GM19240 (cell line): Measurements from ENCODE around the gene TMEM26.

Experiments used
- DNase-seq: peaks from one replicate; pipeline ENCODE4 v3.0.0; 2011; ENCODE audit warnings: low spot score; ENCODE audit not compliant: insufficient read length

Gene TMEM26

DNA sequence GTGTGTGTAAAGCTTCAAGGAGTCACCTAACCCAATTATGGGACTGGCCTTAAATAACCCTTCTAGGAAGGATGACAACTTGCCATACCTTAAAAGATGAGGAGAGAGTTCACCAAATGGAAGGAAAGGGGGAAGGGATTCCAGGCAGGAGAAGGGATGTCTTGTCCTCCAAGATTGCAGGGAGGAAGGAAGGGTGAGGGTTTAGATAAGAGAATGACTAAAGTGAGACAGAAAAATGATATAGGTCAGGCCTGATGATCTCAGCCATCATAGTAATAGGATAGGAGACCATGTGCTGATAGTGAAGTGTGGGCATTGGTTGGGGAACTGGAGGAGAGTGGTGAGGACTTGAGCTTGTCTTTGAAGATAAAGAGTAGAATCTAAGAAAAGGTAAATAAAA lies 7.7 kb upstream of the TMEM26 start:
- no peak for DNase-seq

DNA sequence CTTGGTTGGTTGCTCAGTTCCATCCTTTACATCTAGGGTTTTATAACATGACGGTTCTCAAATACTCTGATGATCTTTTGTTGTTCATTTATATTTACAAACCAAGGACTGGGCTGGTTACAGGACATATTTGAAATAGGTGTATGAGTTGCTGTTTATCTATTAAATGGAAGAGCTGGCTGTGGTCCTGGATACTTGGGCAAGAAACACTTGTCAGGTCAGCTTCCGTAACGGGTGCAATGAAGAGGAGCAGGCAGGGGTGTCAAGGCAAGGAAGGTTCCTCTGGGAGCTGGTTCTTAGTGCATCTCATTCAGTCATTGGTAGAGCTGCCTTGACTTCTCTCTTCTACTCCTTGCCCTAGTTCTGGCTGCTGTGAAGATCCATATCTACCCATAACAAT lies 4.8 kb upstream of the TMEM26 start:
- no peak for DNase-seq

DNA sequence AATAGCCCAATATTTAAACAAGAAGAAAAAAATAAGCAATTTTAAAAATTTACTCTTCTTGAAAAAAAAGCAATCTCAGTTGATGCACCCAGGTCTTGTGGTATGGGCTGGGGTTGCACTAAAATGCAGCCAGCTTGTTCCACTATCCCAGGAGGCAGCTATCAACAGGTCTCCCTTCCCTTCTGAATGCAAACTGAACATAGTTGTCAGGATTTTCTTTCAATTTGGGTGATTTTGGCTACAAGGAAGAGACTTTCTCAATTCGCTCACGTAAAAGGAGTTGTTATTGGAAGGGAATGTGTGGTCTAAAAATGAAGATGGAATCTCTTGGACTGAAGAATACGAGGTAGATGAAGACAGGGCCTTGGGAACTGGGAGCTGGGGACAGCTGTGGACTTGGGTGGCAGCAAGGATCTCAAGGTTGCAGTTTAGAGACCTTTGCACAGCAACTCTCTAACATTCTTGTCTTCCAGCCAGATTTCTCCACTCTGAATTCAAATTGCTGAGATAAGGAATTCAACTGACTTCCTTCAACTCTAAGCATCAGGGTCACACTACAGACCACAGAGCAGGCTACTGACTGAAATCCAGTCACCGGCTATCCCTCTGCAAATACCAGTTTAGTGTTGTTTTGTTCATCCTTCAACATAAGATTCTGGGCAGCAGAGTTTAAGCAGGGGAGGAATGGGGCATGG lies 3.1 kb upstream of the TMEM26 start:
- DNase-seq, result no peak

DNA sequence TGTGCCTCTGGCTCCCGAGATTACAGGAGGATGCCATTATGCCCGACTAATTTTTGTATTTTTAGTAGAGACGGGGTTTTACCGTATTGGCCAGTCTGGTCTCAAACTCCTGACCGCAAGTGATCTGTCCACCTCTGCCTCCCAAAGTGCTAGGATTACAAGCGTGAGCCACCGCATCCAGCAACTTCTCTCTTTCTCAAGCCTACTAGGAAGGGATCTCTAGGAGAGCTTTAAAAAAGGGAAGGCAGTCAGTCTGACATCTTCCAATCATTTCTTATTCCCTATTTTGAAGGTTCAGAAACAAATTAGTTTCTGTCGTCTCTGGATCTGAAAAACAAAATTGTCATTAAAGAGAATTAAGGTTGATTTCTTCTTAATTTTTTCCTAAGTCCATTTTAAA lies 2.5 kb upstream of the TMEM26 start:
- DNase-seq, result no peak

DNA sequence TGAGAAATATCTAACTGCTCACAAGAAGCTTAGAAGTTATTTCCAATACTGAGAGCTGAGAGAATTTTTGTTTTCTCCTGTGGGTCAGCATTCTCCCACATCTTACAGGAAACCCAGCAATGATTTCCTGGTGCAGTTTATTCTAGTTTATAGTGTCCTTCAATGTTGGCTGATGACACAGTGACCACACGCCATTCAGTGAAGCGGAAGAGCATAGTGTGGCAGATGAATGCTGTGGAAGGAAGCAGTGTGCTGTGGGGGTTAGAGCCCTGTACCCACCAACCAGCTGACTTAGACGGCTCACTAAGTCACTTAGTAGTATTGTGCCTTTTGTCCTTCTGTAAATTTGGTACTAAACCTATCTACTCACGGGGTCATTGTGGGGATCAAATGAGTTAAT lies 1.4 kb upstream of the TMEM26 start:
- DNase-seq, result no peak

DNA sequence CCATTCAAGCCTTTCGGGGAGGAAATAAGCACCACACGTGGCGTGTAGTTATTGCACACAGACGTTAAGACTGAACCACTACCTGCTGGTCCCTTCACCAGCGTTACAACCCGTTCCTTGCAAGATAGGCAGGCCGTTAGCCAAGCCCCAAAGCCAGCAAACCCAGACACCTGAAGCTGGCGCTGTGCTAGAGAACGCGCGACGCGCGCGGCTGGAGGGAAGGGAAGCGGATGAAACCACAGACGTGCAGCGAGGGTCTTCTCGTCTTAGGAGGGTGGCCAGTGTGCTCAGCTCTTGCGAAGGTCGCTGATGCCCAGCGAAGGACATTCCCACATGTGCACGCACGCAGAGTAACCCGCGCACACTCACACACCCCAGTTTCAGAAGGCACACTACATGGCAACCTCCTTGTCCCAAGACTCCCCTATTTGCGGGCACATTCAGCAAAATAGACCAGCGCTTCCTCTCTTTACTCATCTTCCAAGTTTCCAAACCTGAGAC lies 980 bp downstream of the TMEM26 start:
- no peak for DNase-seq

DNA sequence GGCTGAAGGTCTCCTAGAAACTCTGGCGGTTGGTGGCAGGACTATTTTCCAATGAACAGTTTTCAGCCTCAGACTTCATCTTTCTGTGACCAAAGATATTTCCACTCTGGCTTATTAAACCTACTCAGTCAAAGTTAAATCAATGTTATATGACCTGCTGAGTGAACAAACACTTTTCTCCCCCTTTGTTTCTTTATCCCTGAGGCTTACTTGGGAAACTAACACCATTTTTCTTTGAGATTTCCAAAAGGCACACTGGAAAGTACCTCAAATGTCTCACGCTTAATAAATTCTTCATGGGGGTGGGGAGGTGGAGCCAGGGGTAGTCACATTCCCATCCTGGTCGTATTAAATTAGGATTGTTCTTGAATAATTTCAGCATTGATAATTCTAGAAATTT lies 1.8 kb downstream of the TMEM26 start:
- no peak for DNase-seq

DNA sequence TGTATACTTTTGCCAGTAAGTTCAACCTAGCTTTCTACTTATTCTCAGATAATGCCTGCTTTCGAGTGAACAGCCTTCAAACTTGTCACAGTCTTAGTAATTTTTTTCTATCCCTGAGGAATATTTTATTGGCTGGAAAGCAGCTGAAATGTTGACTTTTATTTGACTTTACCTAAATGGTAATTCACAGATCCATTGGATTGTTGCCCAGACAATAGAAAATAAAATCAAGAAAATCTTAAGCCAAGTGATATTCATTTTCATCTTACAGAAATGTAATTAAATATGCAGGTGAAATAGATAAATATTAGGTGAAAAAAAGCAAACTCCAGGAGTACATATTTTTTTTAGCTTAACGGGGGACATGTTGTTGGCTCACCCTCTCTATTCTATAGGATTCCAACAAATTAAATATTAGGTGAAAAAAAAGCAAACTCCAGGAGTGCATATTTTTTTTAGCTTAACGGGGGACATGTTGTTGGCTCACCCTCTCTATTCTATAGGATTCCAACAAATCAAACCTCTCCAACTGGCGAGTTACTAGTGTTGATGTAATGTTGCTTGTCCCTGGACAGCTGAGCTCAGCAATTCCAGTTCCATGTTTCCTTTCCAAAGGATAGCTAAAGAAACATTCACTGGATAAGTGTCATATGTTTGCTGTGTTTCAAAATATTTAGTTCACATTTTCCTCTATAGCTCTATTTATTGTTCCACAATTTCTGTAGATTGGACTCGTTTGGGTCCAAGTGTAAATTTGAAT lies 4.2 kb downstream of the TMEM26 start:
- DNase-seq, result no peak

DNA sequence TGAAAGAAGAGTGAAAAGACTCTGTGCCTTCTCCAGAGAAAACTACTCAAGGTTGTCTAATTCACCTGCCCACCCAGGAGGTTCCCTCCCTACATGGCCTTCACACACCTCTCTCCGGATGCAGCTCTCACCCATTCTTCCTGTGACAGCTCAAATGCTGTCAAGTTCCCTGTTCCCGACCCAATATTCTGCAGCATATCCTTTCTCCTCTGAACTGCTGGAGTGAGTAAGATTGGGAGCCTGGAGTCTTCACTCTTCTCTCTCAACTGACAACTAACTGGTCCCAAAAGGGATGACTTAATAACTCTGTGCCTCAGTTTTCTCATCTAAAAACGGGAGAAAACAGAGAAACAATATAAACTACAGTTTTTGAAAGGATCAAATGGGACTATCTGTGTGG lies 5.1 kb downstream of the TMEM26 start:
- DNase-seq, result no peak

DNA sequence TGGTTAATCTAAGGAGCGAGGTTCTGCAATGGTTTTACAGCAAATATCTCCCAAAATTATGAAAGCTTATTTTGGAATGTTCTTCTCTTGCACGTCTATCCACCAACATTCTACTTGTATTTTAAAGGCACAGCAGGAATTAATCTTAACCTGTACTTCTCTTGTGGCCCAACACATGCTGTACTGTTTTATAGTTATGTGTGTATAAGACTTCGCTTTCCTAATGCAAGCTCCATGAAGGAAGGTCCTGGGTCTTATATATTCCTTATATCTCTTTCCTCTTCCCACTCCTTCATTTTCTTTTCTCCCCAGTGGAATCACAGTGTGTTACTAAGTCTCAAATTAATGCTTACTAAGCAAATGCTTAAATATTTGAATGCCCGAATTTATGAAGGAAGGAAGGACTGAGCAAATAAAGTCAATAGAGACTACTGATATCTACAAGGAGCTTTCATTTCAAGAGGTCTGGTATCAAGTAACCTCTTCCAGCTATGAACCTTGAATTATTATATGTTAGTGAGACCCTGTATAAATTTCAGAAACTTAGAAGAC lies 14.0 kb downstream of the TMEM26 start:
- no peak for DNase-seq

DNA sequence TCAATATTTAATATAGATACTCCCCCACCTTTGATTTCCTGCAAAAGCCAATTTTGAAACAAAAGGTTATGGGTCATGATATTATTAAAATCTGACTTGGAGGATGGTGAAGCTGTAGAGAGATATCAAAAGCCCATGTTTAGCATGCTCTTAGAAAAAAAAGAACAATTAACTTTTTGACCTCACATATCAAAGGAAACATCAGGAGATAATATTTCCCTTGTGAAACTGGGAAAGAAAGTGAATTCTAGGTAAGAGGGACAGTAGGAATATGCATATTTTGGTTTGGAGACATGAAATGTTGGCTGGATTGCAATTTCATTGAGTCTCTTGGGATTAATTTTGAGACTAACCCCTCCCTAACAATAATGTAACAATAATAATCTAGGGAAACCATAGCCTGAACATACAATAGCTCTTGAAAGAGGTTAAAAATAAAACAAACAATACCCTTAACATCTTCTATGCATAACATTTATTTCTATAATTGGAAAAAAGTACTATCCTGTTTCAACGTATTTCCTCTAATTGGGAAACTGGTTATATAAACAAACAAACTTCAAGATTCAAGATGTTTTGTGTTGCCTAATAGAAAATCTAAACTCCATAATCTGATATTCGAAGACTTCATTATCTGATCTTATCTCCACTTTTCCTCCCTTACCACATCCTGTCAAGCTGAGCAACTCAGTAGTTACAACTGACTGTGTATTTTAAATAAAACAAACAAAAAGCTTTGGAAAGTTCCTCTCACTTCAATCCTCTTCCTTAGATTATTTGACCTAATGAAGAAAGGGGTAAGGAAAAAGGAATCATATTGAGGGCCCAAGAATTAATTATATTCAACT lies 14.8 kb downstream of the TMEM26 start:
- no peak for DNase-seq

DNA sequence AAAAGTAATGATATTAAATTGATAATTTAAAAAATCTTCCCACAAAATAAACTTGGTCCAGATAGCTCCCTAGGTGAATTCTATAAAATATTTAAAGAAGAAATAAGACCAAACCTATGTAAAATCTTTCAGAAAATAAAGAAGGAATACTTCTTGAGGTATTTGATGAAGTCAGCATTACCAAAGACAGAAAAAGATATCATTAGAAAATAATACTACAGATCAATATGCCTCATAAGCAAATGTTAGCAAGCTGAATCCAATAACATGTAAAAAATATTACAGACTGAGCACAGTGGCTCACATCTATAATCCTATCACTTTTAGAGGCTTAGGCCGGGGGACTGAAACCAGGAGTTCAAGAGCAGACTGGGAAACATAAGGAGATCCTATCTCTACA lies 30.0 kb downstream of the TMEM26 start:
- DNase-seq, result no peak

DNA sequence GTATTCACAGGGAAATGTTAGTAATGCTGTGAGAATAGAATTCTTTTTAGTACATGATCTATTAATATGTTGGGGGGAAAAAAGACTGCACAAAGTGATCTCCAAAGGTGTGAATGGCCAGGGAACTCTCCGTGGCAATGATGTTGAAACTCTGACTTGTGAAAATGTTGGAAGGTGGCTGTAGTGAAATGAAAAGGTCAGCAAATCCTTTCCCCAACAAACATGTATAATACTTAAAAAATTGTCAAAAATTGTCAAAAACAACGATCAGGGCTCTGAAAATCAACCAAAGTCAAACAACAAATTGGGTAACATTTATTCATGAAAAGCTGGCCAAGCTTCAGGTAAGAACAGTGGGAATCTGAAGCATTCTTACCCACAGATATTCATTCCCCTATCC lies 35.5 kb downstream of the TMEM26 start:
- no peak for DNase-seq

DNA sequence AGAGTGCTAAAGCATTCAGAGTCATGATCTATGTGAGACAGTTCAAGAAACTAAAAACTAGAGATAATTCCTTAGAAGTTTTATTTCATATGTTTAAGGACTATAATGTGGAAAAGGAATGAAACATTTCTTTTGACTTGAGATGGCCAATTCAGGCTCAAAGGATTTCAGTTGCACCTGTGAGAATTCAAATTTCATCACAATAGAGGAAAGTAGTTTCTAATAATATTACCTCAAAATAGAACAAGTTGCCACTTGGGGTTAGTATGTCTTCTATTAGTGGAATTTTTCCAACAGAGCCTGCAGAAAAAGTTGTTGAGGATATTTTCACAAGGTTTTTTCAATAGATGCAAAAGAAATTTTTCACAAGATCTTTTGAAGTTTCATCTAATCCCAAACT lies 37.4 kb downstream of the TMEM26 start:
- no peak for DNase-seq

DNA sequence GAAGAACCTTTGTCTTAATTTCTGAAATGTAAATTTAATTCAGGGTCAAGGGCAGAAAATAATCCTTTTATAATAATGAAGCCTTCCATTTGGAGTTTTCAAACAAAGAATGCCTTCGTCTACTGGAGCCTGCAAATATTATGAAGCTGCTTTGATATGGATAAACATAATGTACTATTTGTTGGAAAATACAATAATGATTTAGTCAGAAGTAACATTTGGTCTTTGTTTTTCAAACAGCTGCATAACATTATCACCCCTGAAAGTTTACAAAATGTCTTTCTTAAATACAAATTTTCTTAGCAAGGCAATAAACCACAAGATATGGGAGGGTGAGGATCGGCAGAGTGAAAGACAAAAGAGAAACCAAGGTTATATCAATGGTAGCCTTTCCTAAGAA lies 41.5 kb downstream of the TMEM26 start:
- DNase-seq, result no peak

DNA sequence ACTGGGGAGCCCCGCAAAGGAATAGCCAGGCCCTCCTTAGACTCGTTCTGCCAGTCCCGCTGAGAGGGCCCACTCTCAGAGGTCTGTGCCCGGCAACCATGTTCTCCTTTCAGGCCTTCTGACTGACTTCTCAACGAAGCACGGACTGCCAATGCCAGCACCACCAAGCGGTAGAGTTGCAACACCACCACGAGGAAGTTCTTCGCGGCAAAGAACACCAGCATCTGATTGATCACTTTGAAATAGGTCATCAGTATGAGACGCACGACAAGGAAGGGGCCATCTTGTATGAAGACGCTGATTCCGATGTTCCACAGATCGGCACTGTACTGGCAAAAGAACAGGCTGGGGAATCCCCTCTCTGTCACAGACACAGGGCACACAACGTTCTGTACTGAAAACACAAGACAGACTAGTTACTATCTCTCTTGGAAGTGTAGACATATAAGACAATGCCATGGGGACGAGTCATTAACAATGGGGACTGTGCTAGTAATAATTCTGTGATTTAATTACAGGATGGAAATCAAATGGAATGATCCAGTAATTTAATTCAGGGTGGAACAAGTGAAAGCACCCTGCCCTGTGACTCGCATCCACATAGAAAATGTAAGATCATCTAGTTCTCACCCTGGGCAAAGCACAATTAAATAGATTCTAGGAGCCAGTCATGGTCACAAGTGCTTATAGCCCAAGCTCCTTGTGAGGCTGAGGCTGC lies 42.7 kb downstream of the TMEM26 start:
- no peak for DNase-seq

DNA sequence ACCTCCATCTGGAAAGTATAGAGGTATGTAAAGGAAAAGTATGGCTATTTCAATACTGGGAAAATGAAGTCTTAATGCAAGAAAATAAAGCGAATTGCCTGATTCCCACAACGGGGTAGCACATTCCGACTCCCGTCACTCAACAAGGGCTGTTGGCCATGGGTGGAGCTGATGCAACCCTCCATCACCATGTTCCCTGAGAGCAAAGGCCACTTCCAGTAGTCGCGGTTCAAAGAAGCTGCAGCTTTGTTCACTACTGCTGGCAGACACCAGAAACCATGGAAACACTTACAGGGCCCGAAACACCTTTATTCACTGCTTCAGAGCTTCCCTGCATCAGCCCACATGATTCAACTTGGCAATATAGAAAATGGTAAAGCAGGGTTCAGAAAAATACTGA lies 44.0 kb downstream of the TMEM26 start:
- DNase-seq, result no peak

DNA sequence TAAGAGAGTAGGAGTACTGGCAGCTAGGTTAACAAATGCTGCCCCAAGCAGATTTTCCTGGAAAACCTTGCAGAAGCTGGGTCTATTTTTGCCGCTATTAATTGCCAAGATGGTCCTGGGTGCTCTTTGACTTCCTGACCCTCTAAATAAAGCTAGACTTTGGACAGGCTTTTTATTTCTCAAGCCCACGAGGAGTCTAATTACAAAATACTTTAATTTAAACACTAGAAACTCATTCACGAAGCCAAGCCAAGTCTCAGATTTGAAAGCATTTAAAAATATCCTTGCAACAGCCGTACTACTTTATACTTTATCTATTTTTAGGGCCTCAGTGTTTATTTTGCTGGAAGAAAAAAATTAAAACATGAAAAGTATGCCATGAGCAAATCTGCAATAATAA lies 45.1 kb downstream of the TMEM26 start:
- DNase-seq, result no peak

DNA sequence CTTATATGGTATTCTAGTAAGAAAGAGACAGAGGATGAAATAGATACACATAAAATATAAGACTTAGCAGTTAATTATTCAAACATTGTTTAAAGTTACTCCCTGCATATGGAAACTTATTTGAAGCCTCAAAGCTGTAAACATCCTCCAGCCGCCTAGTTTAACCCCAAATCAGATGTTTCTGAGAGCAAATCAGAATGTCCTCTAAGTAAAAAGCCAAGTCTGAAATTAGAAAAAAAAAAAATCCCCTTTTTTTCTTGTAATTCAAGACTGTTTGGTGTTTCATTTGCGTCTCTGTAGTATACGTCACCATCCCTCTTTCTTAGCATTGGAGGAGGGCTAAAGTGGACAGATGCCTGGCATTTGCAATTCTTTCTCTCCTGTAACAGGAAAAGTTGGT lies 46.4 kb downstream of the TMEM26 start:
- no peak for DNase-seq

DNA sequence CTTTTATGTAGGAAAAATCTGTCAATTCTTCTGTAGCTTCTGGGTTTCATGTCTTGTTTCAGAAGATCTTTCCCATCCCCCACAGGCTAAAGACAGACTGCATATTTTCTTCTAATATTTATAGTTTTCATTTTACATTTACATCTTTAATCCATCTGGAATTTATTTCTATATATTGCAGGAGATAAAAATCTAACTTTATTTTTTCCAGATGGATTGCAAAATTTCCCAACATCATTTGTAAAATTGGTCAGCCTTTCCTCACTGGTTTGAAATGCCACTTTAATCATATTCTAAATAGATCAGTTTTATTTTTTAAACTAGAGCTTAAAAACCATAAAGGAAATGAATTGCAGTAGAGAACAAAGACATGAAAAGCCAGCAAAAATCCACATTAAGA lies 46.9 kb downstream of the TMEM26 start:
- DNase-seq, result no peak

DNA sequence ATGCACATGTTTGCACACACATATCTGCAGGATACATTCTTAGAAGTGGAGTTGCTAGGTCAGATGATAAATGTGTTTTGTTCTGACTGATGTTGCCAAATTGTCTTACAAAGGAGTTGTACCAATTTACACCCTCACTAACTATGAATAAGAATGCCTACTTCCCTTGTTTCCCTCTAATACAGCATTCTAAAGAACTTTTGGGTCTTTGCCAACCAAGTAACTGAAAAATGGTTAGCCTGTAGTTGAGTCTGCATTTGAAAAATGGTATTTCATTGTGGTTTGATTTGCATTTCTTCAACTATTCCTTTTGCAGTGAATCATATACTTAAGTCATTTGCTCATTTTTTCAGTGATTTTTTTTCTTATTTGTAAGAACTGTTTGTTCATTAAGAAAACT lies 48.4 kb downstream of the TMEM26 start:
- no peak for DNase-seq
